ENCODE measurements around the gene COA8. TPM values are rescaled to one million over a fixed set of nuclear protein-coding genes. Genes with fewer than 3 reads are reported as not detected.

COA8 gene
- total and polyA plus RNA-seq, 2 donors (not counting 3 experiments of a cell fraction or from before 2014, with no cell fraction given): 19.1 to 46.4 TPM

GRCh38 chr14:103535081-103535890 is 27.5 kb upstream of the COA8 start:
- ChIA-PET CTCF (interaction anchor here (1.4 to 5.5 kb wide), 3 partner anchors 13 to 17 kb away, joined by 4 to 33 read pairs (median 17); no protein-coding TSS in a partner anchor), POLR2A (no interaction called here)
- no peak overlapping the region for H2AFZ ChIP-seq (ENCODE audit: low read depth, low read length)
- H3K27me3 ChIP-seq (ENCODE audit: control insufficient read depth in 2 of 2, insufficient read depth in 2 of 2, low read length in 2 of 2): no peaks in the 10 kb centered on the region
- no peak overlapping the region for H3K4me2 ChIP-seq (ENCODE audit: insufficient read depth, low read length)
- no peak overlapping the region for H3K27ac ChIP-seq (ENCODE audit: insufficient read depth, low read depth, low read length)
- BruUV-seq (replicated peaks): no TSS peak
- DNase-seq (ENCODE audit: low read depth, low spot score) (no peak), FAIRE-seq (no peak)
- no peaks in the 10 kb centered on the region for H4K20me1 ChIP-seq (replicated peaks; ENCODE audit: control insufficient read depth, extremely low read depth, insufficient read depth, low read length)
- H3K9me1 ChIP-seq (replicated peaks; ENCODE audit: control insufficient read depth, extremely low read depth, insufficient read depth, low read length): no peaks in the 10 kb centered on the region
- intact Hi-C loops (cut with micrococcal nuclease) (no loop called here), dilution Hi-C loops (cut with MboI; ENCODE audit: extremely low pct_ligation_motif_present, low sequenced_read_pairs) (no loop called here)
- TF ChIP-seq POLR2AphosphoS5 (IDR thresholded peaks at IDR 0.05; ENCODE audit: insufficient read depth, low read depth, low read length) (no peak), MYC (IDR thresholded peaks at IDR 0.05; ENCODE audit: low read depth, low read length) (no peak)
- TF ChIP-seq, protein P1, sequence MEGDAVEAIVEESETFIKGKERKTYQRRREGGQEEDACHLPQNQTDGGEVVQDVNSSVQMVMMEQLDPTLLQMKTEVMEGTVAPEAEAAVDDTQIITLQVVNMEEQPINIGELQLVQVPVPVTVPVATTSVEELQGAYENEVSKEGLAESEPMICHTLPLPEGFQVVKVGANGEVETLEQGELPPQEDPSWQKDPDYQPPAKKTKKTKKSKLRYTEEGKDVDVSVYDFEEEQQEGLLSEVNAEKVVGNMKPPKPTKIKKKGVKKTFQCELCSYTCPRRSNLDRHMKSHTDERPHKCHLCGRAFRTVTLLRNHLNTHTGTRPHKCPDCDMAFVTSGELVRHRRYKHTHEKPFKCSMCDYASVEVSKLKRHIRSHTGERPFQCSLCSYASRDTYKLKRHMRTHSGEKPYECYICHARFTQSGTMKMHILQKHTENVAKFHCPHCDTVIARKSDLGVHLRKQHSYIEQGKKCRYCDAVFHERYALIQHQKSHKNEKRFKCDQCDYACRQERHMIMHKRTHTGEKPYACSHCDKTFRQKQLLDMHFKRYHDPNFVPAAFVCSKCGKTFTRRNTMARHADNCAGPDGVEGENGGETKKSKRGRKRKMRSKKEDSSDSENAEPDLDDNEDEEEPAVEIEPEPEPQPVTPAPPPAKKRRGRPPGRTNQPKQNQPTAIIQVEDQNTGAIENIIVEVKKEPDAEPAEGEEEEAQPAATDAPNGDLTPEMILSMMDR (IDR thresholded peaks at IDR 0.05; ENCODE audit: extremely low read depth in 1 of 2, insufficient read depth in 1 of 2, low read depth in 1 of 2, low read length in 2 of 2): no peak
- H3K9me3 ChIP-seq (replicated peaks; ENCODE audit: control insufficient read depth, insufficient read depth, low read length): no peaks in the 10 kb centered on the region
- peaks cover 0 to 2% of the 10 kb centered on the region in 2 experiments for H3K36me3 ChIP-seq (ENCODE audit: control insufficient read depth in 2 of 2, extremely low read depth in 1 of 2, insufficient read depth in 2 of 2, low read length in 2 of 2)
- no peaks in the 10 kb centered on the region for H3K4me1 ChIP-seq (ENCODE audit: control insufficient read depth, extremely low read depth, insufficient read depth, low read length)
- no peak overlapping the region for H3K9ac ChIP-seq (replicated peaks; ENCODE audit: extremely low read depth, insufficient read depth, low read length)
- peaks cover 12% of the 10 kb centered on the region for H3K79me2 ChIP-seq (ENCODE audit: control insufficient read depth, insufficient read depth, low read length)
- no peak overlapping the region for H3K4me3 ChIP-seq (replicated peaks in 1 of 3; ENCODE audit: insufficient read depth in 1 of 3, low read depth in 1 of 3, low read length in 3 of 3)
